Peyer's patch (tissue), 4 donors: ENCODE results near the gene REC114. TPM values are rescaled to one million over a fixed set of nuclear protein-coding genes. Genes with fewer than 3 reads are reported as not detected.

Experiments
- DNase-seq, 3 donors: peaks; one replicate each; pipeline ENCODE4 v3.0.0-alpha.2; 2017 to 2019
- H3K27ac ChIP-seq, 4 donors: fragments of 200-600 bp; sonication (generic); one replicate each; pipeline ENCODE4 v1.5.1; 2016 to 2019
- H3K27me3 ChIP-seq, 2 donors: fragments of 200-600 bp; sonication (generic); one replicate each; pipeline ENCODE4 v1.5.1; 2019
- H3K36me3 ChIP-seq, 3 donors: fragments of 200-600 bp; sonication (generic); one replicate each; pipeline ENCODE4 v1.5.1; 2016 to 2019
- H3K4me1 ChIP-seq, 4 donors: fragments of 200-600 bp; sonication (generic); one replicate each; pipeline ENCODE4 v1.5.1; 2016 to 2019
- H3K4me3 ChIP-seq, 4 donors: fragments of 200-600 bp; sonication (generic); 1 replicate in 3 of 4; 2 replicates in 1 of 4; pipeline ENCODE4 v1.5.1; 2016 to 2019; ENCODE audit warnings: mild to moderate bottlenecking in 1 of 4
- H3K9me3 ChIP-seq, 4 donors: fragments of 200-600 bp; sonication (generic); one replicate each; pipeline ENCODE4 v1.5.1; 2016 to 2019; ENCODE audit warnings: mild to moderate bottlenecking in 1 of 4
- CTCF ChIP-seq, 6 experiments: fragments of 450-650 bp in 4 of 6; fragments of 200-600 bp in 2 of 6; sonication (generic) in 1 of 6; IDR thresholded peaks; one replicate each; pipeline ENCODE4 v1.5.1; 2017 to 2019; ENCODE audit warnings: antibody characterized with exemption in 6 of 6, mild to moderate bottlenecking in 3 of 6, moderate library complexity in 1 of 6
- POLR2A ChIP-seq, 2 donors: fragments of 450-650 bp; IDR thresholded peaks; one replicate each; pipeline ENCODE4 v1.5.1; 2017; ENCODE audit warnings: antibody characterized with exemption in 2 of 2, mild to moderate bottlenecking in 2 of 2, moderate library complexity in 2 of 2
- total RNA-seq, 4 donors: library from RNA; depleted of rRNA; stranded (reverse); fragments of >200 nt; gene quantifications; one replicate each; pipeline ENCODE4 v1.1.0, GENCODE V29; 2016

Gene REC114
- total RNA-seq, 4 donors from 2014 or later, result not detected

- no peak for DNase-seq
- H3K4me1 ChIP-seq, result no peaks in the 10 kb centered on the region
- no peaks in the 10 kb centered on the region for H3K36me3 ChIP-seq
- H3K9me3 ChIP-seq, result no peaks in the 10 kb centered on the region
- H3K27me3 ChIP-seq, result no peaks in the 10 kb centered on the region
- no peak overlapping the region for H3K27ac ChIP-seq
- H3K4me3 ChIP-seq, result no peak overlapping the region
- TF ChIP-seq POLR2A (IDR thresholded peaks at IDR 0.05), result no peak
- no peak for TF ChIP-seq CTCF (IDR thresholded peaks at IDR 0.05)
These were observed 61.9 kb downstream of the REC114 start for GRCh38 chr15:73504885-73505284.

- TF ChIP-seq POLR2A (IDR thresholded peaks at IDR 0.05) (no peak), CTCF (IDR thresholded peaks at IDR 0.05) (no peak)
- Histone ChIP-seq H3K27ac (no peak overlapping the region), H3K9me3 (no peaks in the 10 kb centered on the region), H3K4me1 (no peaks in the 10 kb centered on the region), H3K27me3 (no peaks in the 10 kb centered on the region), H3K36me3 (no peaks in the 10 kb centered on the region), H3K4me3 (no peak overlapping the region)
- DNase-seq, result no peak
These were observed 72.6 kb downstream of the REC114 start for GRCh38 chr15:73515527-73515926.

GRCh38 chr15:73517566-73517965, 74.6 kb downstream of the REC114 start:
- Histone ChIP-seq H3K9me3 (no peaks in the 10 kb centered on the region), H3K4me3 (no peak overlapping the region), H3K27me3 (no peaks in the 10 kb centered on the region), H3K27ac (no peak overlapping the region), H3K4me1 (no peaks in the 10 kb centered on the region), H3K36me3 (no peaks in the 10 kb centered on the region)
- no peak for TF ChIP-seq CTCF (IDR thresholded peaks at IDR 0.05)
- TF ChIP-seq POLR2A (IDR thresholded peaks at IDR 0.05), result no peak
- no peak for DNase-seq

GRCh38 chr15:73518180-73518862, 75.4 kb downstream of the REC114 start:
- Histone ChIP-seq H3K9me3 (no peaks in the 10 kb centered on the region), H3K27me3 (no peaks in the 10 kb centered on the region), H3K36me3 (no peaks in the 10 kb centered on the region), H3K27ac (no peak overlapping the region), H3K4me1 (no peaks in the 10 kb centered on the region), H3K4me3 (no peak overlapping the region)
- DNase-seq, result no peak
- TF ChIP-seq POLR2A (IDR thresholded peaks at IDR 0.05), result no peak
- TF ChIP-seq CTCF (IDR thresholded peaks at IDR 0.05), result no peak

- no peaks in the 10 kb centered on the region for H3K36me3 ChIP-seq
- no peak for TF ChIP-seq POLR2A (IDR thresholded peaks at IDR 0.05)
- no peak for TF ChIP-seq CTCF (IDR thresholded peaks at IDR 0.05)
- DNase-seq, result no peak
These were observed 76.1 kb downstream of the REC114 start for GRCh38 chr15:73518876-73519733.

More at GRCh38 chr15:73518876-73519733, 76.1 kb downstream of the REC114 start:
- H3K4me1 ChIP-seq, result no peaks in the 10 kb centered on the region
- no peaks in the 10 kb centered on the region for H3K9me3 ChIP-seq
- no peak overlapping the region for H3K4me3 ChIP-seq
- H3K27me3 ChIP-seq, result no peaks in the 10 kb centered on the region
- H3K27ac ChIP-seq, result no peak overlapping the region
